ENCODE data around the gene CRYM. TPM values are rescaled to one million over a fixed set of nuclear protein-coding genes. Genes with fewer than 3 reads are reported as not detected.
"Not testable (repeated sequence)": the region's sequence is repeated elsewhere in the genome, so short reads cannot be mapped to it uniquely, and the experiment has no call there.

CRYM gene
- not detected for total RNA-seq

- no peak within 1 kb of the TSS for H3K4me3 Mint-ChIP-seq
- H3K27ac Mint-ChIP-seq = no peak within 1 kb of the TSS
- H3K27me3 Mint-ChIP-seq = peaks cover 47 to 59% of the 10 kb centered on the region in 2 donors
- ATAC-seq (peak; percentile 59 to 76), DNase-seq (ENCODE audit: low spot score) (no peak)
- H3K36me3 Mint-ChIP-seq = no peaks in the 10 kb centered on the region
- H3K4me1 Mint-ChIP-seq (ENCODE audit: low read depth in 2 of 2) = no peaks in the 10 kb centered on the region
- no peaks in the 10 kb centered on the region for H3K9me3 Mint-ChIP-seq
Measured at GRCh38 chr16:21277927-21278706, at the start of gene CRYM. TSS of gene CRYM (minus strand) at chr16:21278290. CDS start at chr16:21278251, 39 bp downstream.

GRCh38 chr16:21327046-21327445 is 49.0 kb upstream of the CRYM start:
- no peak overlapping the region for H3K4me3 Mint-ChIP-seq
- no peak overlapping the region for H3K27ac Mint-ChIP-seq
- DNase-seq (ENCODE audit: low spot score) = no peak
- no peak for ATAC-seq
- H3K9me3 Mint-ChIP-seq = peaks cover 4% of the 10 kb centered on the region
- H3K36me3 Mint-ChIP-seq = peaks cover 8% of the 10 kb centered on the region
- peaks cover 12 to 40% of the 10 kb centered on the region in 2 donors for H3K27me3 Mint-ChIP-seq
- no peaks in the 10 kb centered on the region for H3K4me1 Mint-ChIP-seq (ENCODE audit: low read depth in 2 of 2)

- no peaks in the 10 kb centered on the region for H3K4me1 Mint-ChIP-seq (ENCODE audit: low read depth in 2 of 2)
- peaks cover 8% of the 10 kb centered on the region for H3K36me3 Mint-ChIP-seq
- ATAC-seq = no peak
- H3K27ac Mint-ChIP-seq = no peak overlapping the region
- peaks cover 11 to 36% of the 10 kb centered on the region in 2 donors for H3K27me3 Mint-ChIP-seq
- peaks cover 4% of the 10 kb centered on the region for H3K9me3 Mint-ChIP-seq
- no peak overlapping the region for H3K4me3 Mint-ChIP-seq
- no peak for DNase-seq (ENCODE audit: low spot score)
Measured at GRCh38 chr16:21326459-21326858, 48.4 kb upstream of the CRYM start.

- Mint-ChIP-seq H3K27me3 (peaks cover 14 to 33% of the 10 kb centered on the region in 2 donors), H3K9me3 (peaks cover 4% of the 10 kb centered on the region), H3K36me3 (peaks cover 8% of the 10 kb centered on the region), H3K4me1 (ENCODE audit: low read depth in 2 of 2) (no peaks in the 10 kb centered on the region), H3K27ac (no peak overlapping the region), H3K4me3 (no peak overlapping the region)
- no peak for DNase-seq (ENCODE audit: low spot score)
- ATAC-seq = no peak
Measured at GRCh38 chr16:21324267-21324666, 46.2 kb upstream of the CRYM start.

- not testable (repeated sequence) for H3K4me1 Mint-ChIP-seq (ENCODE audit: low read depth in 2 of 2); H3K4me3 Mint-ChIP-seq; ATAC-seq; H3K36me3 Mint-ChIP-seq; H3K9me3 Mint-ChIP-seq; DNase-seq (ENCODE audit: low spot score); H3K27ac Mint-ChIP-seq
- peaks cover 11 to 27% of the 10 kb centered on the region in 2 donors for H3K27me3 Mint-ChIP-seq
Measured at GRCh38 chr16:21322251-21322650, 44.2 kb upstream of the CRYM start.

- Mint-ChIP-seq H3K9me3 (no peaks in the 10 kb centered on the region), H3K4me1 (ENCODE audit: low read depth in 2 of 2) (no peaks in the 10 kb centered on the region), H3K36me3 (no peaks in the 10 kb centered on the region), H3K4me3 (no peak overlapping the region), H3K27me3 (peaks cover 11 to 25% of the 10 kb centered on the region in 2 donors), H3K27ac (no peak overlapping the region)
- no peak for ATAC-seq
- no peak for DNase-seq (ENCODE audit: low spot score)
Measured at GRCh38 chr16:21321736-21322135, 43.6 kb upstream of the CRYM start.

GRCh38 chr16:21314339-21314738 is 36.2 kb upstream of the CRYM start:
- ATAC-seq (no peak), DNase-seq (ENCODE audit: low spot score) (no peak)
- H3K27ac Mint-ChIP-seq = no peak overlapping the region
- no peaks in the 10 kb centered on the region for H3K36me3 Mint-ChIP-seq
- H3K27me3 Mint-ChIP-seq = peaks cover 9 to 31% of the 10 kb centered on the region in 2 donors
- H3K4me3 Mint-ChIP-seq = no peak overlapping the region
- no peaks in the 10 kb centered on the region for H3K9me3 Mint-ChIP-seq
- no peaks in the 10 kb centered on the region for H3K4me1 Mint-ChIP-seq (ENCODE audit: low read depth in 2 of 2)

- H3K27ac Mint-ChIP-seq; H3K36me3 Mint-ChIP-seq; H3K4me3 Mint-ChIP-seq; DNase-seq (ENCODE audit: low spot score); H3K4me1 Mint-ChIP-seq (ENCODE audit: low read depth in 2 of 2); ATAC-seq; H3K9me3 Mint-ChIP-seq: not testable (repeated sequence)
- peaks cover 14 to 37% of the 10 kb centered on the region in 2 donors for H3K27me3 Mint-ChIP-seq
Measured at GRCh38 chr16:21312863-21313372, 34.8 kb upstream of the CRYM start.

- not testable (repeated sequence) for H3K4me3 Mint-ChIP-seq; H3K9me3 Mint-ChIP-seq; H3K27ac Mint-ChIP-seq; DNase-seq (ENCODE audit: low spot score); H3K36me3 Mint-ChIP-seq; ATAC-seq; H3K4me1 Mint-ChIP-seq (ENCODE audit: low read depth in 2 of 2)
- H3K27me3 Mint-ChIP-seq = peaks cover 14 to 37% of the 10 kb centered on the region in 2 donors
Measured at GRCh38 chr16:21312046-21312445, 34.0 kb upstream of the CRYM start.

- not testable (repeated sequence) for DNase-seq (ENCODE audit: low spot score); H3K36me3 Mint-ChIP-seq; H3K27ac Mint-ChIP-seq; H3K4me1 Mint-ChIP-seq (ENCODE audit: low read depth in 2 of 2); H3K4me3 Mint-ChIP-seq; H3K9me3 Mint-ChIP-seq; ATAC-seq
- H3K27me3 Mint-ChIP-seq = peaks cover 40 to 63% of the 10 kb centered on the region in 2 donors
Measured at GRCh38 chr16:21306712-21307111, 28.6 kb upstream of the CRYM start.

- no peak for DNase-seq (ENCODE audit: low spot score)
- no peak overlapping the region for H3K4me3 Mint-ChIP-seq
- H3K4me1 Mint-ChIP-seq (ENCODE audit: low read depth in 2 of 2) = peaks cover 17% of the 10 kb centered on the region in 2 donors
- no peak for ATAC-seq
- H3K36me3 Mint-ChIP-seq = no peaks in the 10 kb centered on the region
- no peak overlapping the region for H3K27ac Mint-ChIP-seq
- H3K9me3 Mint-ChIP-seq = no peaks in the 10 kb centered on the region
- peaks cover 45 to 63% of the 10 kb centered on the region in 2 donors for H3K27me3 Mint-ChIP-seq
Measured at GRCh38 chr16:21302898-21303528, 24.9 kb upstream of the CRYM start.

- peaks cover 17% of the 10 kb centered on the region in 2 donors for H3K4me1 Mint-ChIP-seq (ENCODE audit: low read depth in 2 of 2)
- no peak overlapping the region for H3K4me3 Mint-ChIP-seq
- H3K36me3 Mint-ChIP-seq = no peaks in the 10 kb centered on the region
- peaks cover 45 to 64% of the 10 kb centered on the region in 2 donors for H3K27me3 Mint-ChIP-seq
- ATAC-seq (no peak), DNase-seq (ENCODE audit: low spot score) (no peak)
- H3K9me3 Mint-ChIP-seq = no peaks in the 10 kb centered on the region
- no peak overlapping the region for H3K27ac Mint-ChIP-seq
Measured at GRCh38 chr16:21302454-21302853, 24.4 kb upstream of the CRYM start.

GRCh38 chr16:21301895-21302291 is 23.8 kb upstream of the CRYM start:
- ATAC-seq = no peak

More at GRCh38 chr16:21301895-21302291, 23.8 kb upstream of the CRYM start:
- Mint-ChIP-seq H3K4me3 (peak overlapping the region; percentile 79), H3K36me3 (no peaks in the 10 kb centered on the region), H3K27me3 (peaks cover 45 to 64% of the 10 kb centered on the region in 2 donors), H3K9me3 (no peaks in the 10 kb centered on the region), H3K4me1 (ENCODE audit: low read depth in 2 of 2) (peaks cover 17% of the 10 kb centered on the region in 2 donors), H3K27ac (no peak overlapping the region)
- DNase-seq (ENCODE audit: low spot score) = no peak

Measured in natural killer cell treated with Interleukin-12 subunit alpha and Interleukin-12 subunit beta and Interleukin-15 and Interleukin-18, amount 100 ng/mL, for 72 hours (primary cell).